SKM-1 treated with dmso at 0.1 percent for 144 hours (cell line): Measurements from ENCODE around the gene CCDC88B.

Experiments
- DNase-seq: peaks from one replicate; lab custom pipeline; 2025; ENCODE audit not compliant: unreplicated experiment; lab: John Stamatoyannopoulos, UW

Gene CCDC88B

DNA sequence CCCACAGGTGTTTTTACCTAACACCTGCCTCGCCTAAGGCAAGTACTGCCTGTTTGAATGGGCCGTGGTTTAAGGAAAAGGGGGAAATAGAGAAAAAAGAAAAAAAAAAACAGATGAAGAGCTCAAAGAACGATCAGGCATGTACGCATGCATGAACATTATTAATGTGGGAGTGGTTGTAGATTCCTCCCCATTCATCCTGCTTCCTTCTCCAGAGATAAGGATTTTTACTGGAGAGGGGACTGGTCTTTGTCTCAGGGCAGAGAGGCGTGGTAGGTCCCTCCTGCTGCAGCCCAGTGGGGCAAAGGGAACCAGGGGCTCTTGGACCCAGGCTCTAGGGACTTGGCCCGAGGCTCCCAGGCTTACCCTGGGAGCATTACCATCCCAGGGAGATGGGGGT lies 42.0 kb downstream of the CCDC88B start:
- DNase-seq: no peak

DNA sequence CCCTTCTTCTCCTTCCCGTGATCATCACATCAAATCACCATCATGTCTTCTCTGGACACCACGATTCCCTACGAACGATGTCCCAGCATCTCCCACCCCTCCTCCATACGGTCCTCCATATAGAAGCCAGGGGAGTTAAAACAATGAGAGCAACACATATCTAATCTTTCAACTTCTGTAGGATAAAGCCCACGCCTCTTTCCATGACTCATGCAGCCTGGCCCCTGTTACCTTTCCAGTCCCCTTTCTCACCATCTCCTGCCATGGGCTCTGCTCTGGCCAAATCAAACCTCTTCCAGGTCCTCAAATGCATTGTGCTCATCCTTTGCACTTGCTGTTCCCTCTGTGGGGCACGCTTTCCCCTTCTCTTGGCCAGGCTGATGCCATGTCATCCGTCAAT lies 42.6 kb downstream of the CCDC88B start:
- DNase-seq: no peak

DNA sequence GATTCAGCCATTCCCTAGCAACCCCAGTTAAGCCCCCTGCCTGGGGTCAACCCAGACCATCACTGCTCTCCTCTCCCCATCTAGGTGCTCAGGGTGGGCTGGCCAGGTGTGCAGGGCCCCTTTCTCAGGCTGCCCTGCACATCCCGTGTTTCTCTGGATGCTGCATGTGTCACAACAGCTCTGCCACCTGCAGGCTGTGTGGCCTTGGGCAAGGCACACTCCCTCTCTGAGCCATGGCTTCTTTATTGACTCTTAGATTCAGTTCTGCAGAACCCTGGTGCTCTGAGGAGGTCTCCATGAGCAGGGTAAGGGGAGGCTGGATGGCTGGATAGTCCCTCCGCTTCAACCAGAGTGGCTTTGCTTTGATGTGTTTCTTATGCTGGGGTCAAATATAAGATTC lies 43.6 kb downstream of the CCDC88B start:
- no peak for DNase-seq

DNA sequence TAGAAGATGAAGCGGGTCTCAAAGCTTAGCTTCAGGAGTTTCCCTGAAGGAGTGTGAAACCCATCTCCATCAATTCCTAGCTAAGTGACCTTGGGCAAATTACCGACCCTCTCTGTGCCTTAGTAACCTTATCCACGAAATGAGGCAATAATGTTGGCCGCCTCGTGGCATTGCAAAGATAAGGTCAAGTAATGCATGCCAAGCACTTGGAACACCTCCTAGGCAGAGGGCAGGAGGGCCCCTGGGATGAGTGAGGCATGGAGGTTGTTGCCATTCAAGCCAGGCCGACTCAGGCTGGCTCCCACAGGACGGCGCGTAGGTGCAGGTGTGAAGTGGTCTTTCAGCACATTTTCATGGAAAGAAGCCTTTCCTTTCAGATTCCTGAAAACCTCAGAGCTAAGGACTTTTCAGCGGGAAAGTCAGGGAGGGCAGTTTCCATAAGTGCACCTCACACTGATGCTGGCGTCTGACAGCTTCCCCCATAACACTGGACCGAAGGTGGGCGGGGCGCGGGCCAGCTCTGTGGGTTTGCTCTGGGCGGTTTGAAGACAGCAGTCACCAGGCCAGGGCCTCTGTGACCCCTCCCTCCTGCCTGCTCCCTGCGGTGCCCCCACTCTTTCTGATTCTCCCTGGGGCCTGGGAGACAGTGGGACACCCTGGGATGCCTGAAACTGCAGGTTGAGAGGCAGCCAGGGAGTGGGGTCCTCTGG lies 44.2 kb downstream of the CCDC88B start:
- no peak for DNase-seq

DNA sequence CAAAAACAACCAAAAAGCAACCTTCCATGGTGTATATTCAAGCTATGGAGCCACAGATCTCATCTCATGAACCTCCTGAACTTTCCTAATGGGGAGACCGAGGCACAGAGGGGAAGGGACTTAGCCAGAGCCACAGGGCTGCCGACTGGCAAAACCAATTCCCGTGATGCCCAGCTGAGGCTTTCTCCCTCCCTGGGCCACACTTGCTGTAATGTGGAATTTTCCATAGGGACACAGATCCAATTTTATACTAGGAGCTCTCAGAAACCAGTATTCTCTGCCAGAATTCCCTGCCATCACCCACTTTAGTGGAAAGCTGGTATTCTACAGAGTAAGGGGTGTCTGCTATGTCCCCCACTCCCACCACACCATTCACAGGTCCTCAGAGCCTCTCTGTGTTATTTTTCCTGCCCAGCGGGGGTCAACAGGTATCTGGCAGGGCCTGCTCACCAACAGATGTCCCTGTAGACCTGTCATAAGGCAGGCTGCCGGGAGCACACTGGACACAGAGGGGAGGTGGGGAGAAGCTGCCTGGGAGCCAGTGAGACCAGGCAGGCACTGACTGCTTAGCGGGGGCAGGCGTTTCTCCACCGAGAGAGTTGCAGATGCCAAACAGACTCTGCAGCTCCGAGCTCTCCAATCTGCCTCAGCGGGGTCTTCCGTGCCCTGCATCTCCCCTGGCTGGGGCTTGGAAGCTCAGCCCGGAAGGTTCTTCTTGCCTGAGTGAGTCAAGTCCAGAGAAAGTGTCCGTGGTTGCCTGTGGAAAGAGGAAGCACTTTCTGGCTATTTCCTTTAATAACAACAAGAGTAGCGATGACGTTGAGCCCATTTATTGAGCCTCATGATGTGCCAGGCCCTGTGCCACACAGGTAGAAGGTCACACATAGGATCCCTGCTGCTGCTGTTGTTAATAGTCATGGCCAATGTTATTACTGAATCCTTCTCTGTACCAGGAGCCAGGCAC lies 45.3 kb downstream of the CCDC88B start:
- peak; percentile 66 for DNase-seq

DNA sequence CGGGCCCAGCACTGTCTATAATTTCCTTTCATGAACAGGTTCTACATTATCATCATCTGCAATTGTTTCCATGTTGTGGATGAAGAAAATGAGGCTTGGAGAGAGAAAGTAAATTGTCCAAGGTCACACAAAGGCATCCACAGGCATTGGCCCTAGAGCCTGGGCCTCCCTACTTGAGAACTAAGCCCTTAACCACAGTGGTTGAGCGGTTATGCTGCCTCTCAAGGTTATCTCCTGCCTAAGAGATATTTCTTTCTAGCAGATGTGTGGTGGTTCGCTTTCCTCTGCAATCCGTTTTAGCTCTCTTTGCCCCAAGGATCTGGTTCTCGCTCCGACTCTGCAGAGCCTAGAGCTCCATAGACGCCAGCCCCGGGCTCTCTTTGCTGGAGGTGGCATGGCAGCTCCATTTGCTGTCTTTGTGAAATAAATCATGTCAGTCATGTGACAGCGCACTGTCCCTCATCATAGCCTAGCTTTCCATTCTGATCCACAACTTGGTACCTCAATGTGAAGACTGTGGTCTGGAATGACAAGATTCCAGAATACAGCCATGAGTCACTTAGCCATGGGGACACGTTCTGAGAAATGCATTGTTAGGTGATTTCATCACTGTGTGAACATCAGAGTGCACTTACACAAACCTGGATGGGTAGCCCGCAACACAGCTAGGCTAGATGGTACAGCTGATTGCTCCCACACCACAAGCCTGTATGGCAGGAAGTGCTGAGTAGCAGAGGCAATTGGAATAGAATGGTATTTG lies 46.1 kb downstream of the CCDC88B start:
- DNase-seq: peak; percentile 79

DNA sequence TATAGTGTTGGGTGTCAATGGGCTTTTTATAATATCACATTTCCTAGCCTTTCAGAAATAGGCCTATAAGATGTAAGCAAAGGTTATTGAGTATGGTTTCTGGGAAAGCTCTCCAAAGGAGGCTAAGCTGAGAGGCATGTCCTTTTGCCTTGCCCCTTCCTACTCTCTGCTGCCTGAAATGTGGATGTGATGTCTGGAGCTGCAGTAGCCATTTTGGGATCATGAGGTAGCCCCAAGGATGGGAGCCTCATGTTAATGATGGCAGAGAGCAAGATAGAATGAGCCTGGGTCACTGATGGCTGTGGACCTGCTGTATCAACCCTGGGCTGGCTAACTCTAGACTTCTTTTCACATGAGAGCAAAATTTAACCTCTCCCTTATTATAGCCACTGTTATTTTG lies 47.9 kb downstream of the CCDC88B start:
- DNase-seq: no peak

DNA sequence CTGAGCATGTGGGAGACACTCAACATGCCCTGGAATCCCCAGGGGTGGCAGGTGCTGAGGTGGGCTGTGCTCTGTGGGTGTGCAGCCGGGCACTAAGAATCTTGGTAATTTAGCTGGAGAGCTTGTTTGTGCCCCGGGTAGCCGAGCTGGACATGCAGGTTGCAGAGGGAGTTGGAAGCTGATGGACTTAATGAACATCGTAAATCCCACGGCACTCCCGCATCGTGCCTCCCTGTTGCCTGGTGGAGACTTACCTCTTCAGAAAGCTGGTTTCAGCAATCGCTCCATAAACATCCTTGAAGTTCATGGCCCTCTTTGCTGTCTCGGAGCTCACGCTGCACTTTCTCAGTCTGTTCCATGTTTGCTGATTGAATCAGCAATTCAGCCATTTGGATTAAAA lies 48.9 kb downstream of the CCDC88B start:
- DNase-seq: no peak

DNA sequence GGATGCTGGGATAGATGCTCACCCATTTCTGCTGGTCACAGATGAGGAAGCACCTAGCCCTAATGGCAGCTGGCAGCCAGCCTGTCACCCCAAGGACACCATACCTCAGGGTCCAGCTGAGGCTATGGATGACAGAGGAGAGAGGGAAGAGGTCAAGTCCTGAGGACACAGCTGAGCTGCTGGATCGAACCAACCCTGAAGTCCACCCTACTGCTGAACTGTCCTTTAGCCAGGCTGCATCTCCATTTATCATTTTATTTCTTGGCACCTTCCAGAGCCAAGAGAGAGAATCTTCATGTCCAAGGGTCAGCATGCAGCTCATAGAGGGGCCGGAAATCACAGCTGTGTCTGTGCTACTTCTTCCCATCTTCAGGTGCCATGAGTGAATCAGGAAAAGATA lies 49.8 kb downstream of the CCDC88B start:
- DNase-seq: no peak

DNA sequence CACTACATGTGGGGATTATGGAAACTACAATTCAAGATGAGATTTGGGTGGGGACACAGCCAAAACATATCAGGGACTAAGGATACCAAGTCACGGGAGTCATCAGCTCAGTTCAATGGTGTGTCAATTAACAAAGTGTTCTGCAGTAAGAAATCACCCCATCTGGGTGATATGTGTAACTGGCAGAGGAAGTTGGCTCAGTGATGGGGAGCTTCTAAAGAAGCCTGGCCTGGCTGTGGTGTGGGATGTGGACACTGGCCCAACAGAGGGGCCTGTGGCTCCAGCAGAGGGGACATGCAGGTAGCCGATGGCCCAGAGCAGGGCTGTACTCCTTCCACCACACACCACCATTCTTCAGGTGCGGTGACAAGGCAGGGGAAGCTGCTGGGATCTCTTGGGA lies 50.6 kb downstream of the CCDC88B start:
- DNase-seq: no peak

DNA sequence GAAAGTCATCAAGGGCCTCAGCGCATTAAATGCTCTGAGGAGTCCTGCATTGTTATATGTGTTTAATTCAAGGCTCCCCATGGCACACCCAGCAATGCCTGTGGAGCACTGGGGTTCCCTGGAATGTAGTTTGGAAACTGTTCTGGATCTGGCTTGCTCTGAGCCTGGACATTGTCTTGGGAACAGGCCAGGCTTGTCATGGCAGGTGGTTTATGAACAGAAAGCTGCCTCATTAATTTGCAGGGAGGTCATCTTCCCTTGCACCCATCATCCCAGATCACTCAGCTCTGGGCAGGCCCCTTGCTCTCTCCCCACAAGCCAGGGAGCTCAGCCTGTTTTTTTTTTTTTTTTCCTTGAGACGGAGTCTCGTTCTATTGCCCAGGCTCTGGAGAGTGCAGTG lies 51.8 kb downstream of the CCDC88B start:
- DNase-seq: no peak

DNA sequence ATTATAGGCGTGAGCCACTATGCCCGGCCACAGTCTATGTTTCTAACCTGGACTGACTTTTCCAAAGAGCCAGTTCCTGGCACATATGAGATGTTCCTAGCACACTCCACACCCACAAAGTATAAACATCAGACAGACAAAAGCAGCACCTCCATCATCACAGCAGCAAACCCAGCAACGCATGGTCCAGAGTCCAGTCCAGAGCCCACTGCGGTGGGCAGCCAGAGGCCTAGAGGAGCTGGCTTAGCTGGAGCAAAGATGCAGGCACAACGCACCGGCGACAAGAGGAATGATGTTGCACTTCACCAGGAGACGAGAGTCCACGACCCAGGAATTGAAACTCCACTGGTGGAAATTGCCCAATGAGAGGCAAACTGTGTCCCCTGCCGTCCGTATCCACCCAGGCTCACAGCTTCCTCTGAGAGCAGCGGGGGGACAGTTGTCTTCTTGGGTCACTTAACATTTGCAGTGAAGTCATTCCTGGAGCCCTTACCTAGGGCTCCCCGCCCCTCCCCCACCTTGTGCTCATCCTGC lies 55.6 kb downstream of the CCDC88B start:
- peak; percentile 71 for DNase-seq

DNA sequence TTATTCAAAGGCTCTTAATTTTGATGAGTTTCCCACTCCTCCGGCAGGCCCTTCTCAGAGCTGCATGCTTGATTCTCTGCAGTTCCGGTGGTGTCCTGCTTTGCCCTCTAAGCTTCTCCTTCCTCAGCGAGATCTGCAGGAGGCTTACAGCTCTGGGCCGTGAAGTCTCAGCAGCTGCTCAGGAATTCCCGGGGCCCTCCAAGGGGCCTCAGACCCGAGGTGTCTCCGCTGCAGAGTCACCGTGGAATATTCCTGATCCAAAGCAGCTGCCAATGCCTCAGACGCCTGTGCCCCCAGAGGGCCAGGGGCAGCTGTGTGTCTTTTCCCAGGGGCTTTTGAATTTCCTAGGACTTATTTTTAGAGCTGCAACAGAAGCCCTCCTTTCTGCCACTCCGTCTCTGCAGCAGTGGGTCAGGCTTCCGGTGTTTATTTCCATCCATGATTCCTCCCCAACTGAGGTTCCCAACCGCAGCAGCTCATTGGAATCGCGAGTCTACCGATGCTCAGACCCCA lies 56.1 kb downstream of the CCDC88B start:
- peak; percentile 71 for DNase-seq

DNA sequence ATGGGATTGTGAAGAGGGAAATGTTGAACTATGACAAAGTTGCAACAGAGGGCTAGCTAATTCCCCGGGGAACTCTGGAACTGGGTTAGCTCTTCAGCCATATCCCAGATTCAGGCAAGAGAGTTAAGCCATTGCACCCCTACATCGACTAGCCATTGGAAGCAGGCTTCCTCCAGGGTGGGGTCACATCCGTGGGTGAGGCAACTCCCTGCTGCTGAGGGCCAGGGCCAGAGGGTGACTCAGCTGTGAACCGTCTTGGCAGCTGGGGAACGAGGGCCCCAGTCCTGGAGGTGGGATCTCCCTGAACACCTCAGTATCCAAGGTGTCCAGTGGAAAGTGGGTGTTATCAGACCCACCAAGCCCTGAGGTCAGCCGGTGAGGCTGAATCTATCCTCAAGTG lies 60.1 kb downstream of the CCDC88B start:
- no peak for DNase-seq

DNA sequence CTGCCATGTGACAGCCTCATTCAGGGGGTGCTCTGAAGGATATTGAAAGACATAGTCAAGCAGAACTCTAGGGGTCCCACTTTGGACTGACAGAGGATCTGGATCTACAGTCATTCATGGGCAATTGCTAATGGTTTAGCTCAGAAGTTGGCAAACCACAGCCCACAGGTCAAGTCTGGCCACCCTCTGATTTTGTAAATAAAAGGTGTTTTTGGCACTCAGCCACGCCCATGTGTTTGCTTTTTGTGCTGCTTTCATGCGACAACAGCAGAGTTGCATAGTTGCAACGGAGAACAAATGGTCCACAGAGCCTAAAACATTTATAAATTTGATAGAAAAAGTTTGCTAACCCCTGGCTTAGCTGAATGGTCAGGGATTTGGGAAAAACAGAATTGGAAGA lies 60.7 kb downstream of the CCDC88B start:
- DNase-seq: no peak

DNA sequence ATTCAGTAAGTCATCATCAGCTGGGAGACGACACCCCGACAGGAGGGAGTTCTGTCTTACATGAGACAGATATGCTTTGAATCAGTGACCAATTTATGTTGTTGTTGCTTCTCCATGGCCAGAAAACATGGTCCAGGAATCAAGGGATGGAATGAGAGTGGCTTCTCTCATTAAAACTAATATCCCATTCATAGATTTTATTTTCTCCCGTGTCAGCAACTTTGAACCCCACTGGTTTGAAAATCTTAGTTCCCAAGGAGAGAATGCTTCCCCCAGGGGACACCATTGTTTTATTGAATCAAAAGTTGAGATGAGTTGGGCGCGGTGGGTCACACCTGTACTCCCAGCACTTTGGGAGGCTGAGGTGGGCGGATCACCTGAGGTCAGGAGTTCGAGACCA lies 61.8 kb downstream of the CCDC88B start:
- DNase-seq: no peak

DNA sequence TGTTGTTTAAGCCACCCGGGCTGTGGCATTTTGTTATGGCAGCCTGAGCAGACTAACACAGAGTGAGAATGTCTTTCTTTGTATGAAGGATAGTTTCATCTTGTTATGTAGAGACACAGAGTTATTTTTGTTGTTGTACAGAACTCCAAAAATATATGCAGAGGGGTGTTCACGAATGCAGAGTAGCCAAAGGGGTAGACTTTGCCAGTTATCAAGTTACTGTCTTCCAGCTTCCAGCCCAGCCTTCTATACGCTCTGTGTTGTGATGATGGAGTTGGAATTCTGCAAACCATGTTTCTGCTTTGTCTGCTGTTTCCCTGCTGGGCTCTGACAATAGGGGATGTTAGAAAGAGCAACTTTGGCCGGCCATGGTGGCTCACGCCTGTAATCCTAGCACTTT lies 63.1 kb downstream of the CCDC88B start:
- DNase-seq: no peak

DNA sequence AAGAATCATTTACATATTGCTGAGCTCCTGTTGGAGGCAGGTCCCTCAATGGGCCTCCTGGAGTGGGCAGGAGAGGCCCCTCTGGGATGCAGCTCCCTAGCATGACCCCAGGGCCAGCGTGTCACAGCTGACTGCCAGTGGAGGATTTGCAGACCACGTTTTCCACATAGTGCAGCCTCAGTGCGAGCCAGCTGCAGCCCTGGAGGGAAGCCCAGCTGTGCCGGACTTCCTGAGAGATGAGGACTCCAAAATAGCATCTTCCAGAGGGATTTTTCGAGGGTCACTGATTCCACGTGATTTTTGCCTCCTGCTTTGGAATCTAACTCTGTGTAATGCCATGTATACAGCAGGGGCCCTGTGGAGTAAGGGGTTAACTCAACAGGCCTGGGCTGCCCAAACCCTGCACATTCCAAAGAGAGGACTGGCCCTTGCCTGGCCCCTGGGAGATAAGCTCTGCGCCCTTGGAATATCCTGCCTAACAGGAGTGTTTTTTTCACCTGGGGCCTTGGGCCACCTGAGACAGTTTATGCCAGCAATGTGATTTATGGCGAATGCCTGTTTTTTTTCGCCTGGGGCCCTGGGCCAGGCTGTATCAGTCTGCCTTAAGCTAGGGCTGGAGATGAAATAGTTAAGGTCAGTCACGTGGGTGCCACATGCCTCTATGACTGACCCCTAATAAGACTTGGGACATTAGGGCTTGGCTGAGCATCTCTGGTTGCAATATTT lies 66.4 kb downstream of the CCDC88B start:
- DNase-seq: no peak
